ENCODE results near the gene CTNNA2.

CTNNA2 gene

DNA sequence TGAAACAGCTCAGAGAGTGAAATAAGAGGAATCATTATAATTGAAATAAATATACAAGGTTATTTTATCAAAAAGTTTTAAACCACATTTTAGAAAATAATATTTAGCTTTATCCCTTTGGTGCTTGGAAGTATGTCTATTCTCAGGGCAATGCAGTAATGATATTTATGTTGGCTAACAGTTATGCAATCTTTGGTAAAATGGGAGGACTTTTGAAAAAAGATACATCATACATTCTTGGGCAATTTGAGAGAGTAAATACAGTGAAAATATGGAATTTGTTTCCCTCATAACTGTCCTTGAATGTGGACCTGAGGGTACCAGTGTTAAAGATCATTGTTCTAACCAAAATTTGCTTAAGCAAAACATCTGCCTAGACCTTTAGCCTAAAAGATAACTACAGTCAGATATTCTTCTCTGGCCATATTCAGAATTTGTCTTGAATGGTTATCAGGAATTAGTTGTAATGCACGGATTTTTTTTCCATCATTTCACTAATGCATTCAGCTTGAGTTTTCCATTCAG is 654.5 kb downstream of the CTNNA2 start:
- TF ChIP-seq, protein P1, sequence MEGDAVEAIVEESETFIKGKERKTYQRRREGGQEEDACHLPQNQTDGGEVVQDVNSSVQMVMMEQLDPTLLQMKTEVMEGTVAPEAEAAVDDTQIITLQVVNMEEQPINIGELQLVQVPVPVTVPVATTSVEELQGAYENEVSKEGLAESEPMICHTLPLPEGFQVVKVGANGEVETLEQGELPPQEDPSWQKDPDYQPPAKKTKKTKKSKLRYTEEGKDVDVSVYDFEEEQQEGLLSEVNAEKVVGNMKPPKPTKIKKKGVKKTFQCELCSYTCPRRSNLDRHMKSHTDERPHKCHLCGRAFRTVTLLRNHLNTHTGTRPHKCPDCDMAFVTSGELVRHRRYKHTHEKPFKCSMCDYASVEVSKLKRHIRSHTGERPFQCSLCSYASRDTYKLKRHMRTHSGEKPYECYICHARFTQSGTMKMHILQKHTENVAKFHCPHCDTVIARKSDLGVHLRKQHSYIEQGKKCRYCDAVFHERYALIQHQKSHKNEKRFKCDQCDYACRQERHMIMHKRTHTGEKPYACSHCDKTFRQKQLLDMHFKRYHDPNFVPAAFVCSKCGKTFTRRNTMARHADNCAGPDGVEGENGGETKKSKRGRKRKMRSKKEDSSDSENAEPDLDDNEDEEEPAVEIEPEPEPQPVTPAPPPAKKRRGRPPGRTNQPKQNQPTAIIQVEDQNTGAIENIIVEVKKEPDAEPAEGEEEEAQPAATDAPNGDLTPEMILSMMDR (conservative IDR thresholded peaks at IDR 0.05; ENCODE audit: control insufficient read depth, insufficient read depth, low read depth, low read length): no peak
- no peak for DNase-seq (ENCODE audit: low read depth)
- no peak overlapping the region for H3K4me3 ChIP-seq (ENCODE audit: control insufficient read depth, low read depth, low read length)

- no peak overlapping the region for H3K4me3 ChIP-seq (ENCODE audit: control insufficient read depth, low read depth, low read length)
- DNase-seq (ENCODE audit: low read depth): no peak
- TF ChIP-seq, protein P1 (conservative IDR thresholded peaks at IDR 0.05; ENCODE audit: control insufficient read depth, insufficient read depth, low read depth, low read length): no peak
These were observed 655.2 kb downstream of the CTNNA2 start for GRCh38 chr2:80168037-80168436.

DNA sequence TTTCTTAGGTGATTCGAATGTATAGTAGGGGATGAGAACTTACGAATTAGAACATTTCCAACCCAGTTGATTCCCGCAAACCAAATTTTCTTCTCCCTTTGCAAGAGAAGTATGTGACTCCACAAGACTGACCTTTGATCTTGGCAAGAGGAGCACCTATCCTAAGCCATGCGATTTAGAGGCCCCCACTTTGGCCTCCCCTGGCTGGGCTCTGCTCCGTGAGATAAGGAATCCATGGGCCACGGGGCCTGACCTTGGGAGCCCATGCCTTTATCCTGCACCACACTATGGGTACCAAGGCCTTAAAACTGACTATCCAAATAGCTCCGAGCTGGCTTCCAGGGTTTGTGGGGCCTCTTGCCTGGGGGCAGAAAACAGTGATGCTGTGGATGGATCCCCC is 656.0 kb downstream of the CTNNA2 start:
- TF ChIP-seq, protein P1 (conservative IDR thresholded peaks at IDR 0.05; ENCODE audit: control insufficient read depth, insufficient read depth, low read depth, low read length): no peak
- H3K4me3 ChIP-seq (ENCODE audit: control insufficient read depth, low read depth, low read length): no peak overlapping the region
- no peak for DNase-seq (ENCODE audit: low read depth)

GRCh38 chr2:80169811-80170594 is 657.2 kb downstream of the CTNNA2 start:
- H3K4me3 ChIP-seq (ENCODE audit: control insufficient read depth, low read depth, low read length): no peak overlapping the region
- DNase-seq (ENCODE audit: low read depth): no peak
- TF ChIP-seq, protein P1 (conservative IDR thresholded peaks at IDR 0.05; ENCODE audit: control insufficient read depth, insufficient read depth, low read depth, low read length): no peak

GRCh38 chr2:80185091-80185490 is 672.2 kb downstream of the CTNNA2 start:
- DNase-seq (ENCODE audit: low read depth): no peak
- TF ChIP-seq, protein P1 (conservative IDR thresholded peaks at IDR 0.05; ENCODE audit: control insufficient read depth, insufficient read depth, low read depth, low read length): no peak
- no peak overlapping the region for H3K4me3 ChIP-seq (ENCODE audit: control insufficient read depth, low read depth, low read length)

GRCh38 chr2:80186262-80186661 is 673.4 kb downstream of the CTNNA2 start:
- no peak for DNase-seq (ENCODE audit: low read depth)
- H3K4me3 ChIP-seq (ENCODE audit: control insufficient read depth, low read depth, low read length): no peak overlapping the region
- TF ChIP-seq, protein P1 (conservative IDR thresholded peaks at IDR 0.05; ENCODE audit: control insufficient read depth, insufficient read depth, low read depth, low read length): no peak

Measured in fibroblast of mammary gland (primary cell).